Mesothelial cell of epicardium (in vitro differentiated cells): ENCODE data around the gene C14orf119. TPM values are rescaled to one million over a fixed set of nuclear protein-coding genes. Genes with fewer than 3 reads are reported as not detected.
A peak's percentile ranks its signal among the peaks of the same experiment; 100 is the strongest.

Experiments
- DNase-seq, 2 experiments: peaks; one replicate each; pipeline ENCODE4 v3.0.0; 2021; ENCODE audit warnings: low spot score in 2 of 2; ENCODE audit not compliant: unreplicated experiment in 2 of 2
- H3K27ac Mint-ChIP-seq: 2 replicates; pipeline ENCODE4 v1.8.0; 2021; ENCODE audit warnings: mixed read lengths
- H3K27me3 Mint-ChIP-seq: 2 replicates; pipeline ENCODE4 v1.8.0; 2021; ENCODE audit warnings: low read depth, mixed read lengths
- H3K36me3 Mint-ChIP-seq: 2 replicates; pipeline ENCODE4 v1.8.0; 2021; ENCODE audit warnings: mixed read lengths
- H3K4me1 Mint-ChIP-seq: 2 replicates; pipeline ENCODE4 v1.8.0; 2021; ENCODE audit warnings: mixed read lengths
- H3K4me3 Mint-ChIP-seq: 2 replicates; pipeline ENCODE4 v1.8.0; 2021; ENCODE audit warnings: mild to moderate bottlenecking, moderate library complexity, mixed read lengths
- H3K9me3 Mint-ChIP-seq: 2 replicates; pipeline ENCODE4 v1.8.0; 2021; ENCODE audit warnings: mixed read lengths
- total RNA-seq: library from RNA; stranded (reverse); gene quantifications from 3 replicates; pipeline ENCODE4 v1.2.1, GENCODE V29; 2021
- TF ChIP-seq, protein P1 (sequence below): fragments of 200-600 bp; sonication (generic); IDR thresholded peaks from one replicate; pipeline ENCODE4 v1.5.0; 2021; ENCODE audit warnings: antibody characterized with exemption; ENCODE audit not compliant: unreplicated experiment

Gene C14orf119, protein sequence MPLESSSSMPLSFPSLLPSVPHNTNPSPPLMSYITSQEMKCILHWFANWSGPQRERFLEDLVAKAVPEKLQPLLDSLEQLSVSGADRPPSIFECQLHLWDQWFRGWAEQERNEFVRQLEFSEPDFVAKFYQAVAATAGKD
- total RNA-seq = 43.2 to 48.5 TPM (median 45.6 TPM) in 3 replicates

DNA sequence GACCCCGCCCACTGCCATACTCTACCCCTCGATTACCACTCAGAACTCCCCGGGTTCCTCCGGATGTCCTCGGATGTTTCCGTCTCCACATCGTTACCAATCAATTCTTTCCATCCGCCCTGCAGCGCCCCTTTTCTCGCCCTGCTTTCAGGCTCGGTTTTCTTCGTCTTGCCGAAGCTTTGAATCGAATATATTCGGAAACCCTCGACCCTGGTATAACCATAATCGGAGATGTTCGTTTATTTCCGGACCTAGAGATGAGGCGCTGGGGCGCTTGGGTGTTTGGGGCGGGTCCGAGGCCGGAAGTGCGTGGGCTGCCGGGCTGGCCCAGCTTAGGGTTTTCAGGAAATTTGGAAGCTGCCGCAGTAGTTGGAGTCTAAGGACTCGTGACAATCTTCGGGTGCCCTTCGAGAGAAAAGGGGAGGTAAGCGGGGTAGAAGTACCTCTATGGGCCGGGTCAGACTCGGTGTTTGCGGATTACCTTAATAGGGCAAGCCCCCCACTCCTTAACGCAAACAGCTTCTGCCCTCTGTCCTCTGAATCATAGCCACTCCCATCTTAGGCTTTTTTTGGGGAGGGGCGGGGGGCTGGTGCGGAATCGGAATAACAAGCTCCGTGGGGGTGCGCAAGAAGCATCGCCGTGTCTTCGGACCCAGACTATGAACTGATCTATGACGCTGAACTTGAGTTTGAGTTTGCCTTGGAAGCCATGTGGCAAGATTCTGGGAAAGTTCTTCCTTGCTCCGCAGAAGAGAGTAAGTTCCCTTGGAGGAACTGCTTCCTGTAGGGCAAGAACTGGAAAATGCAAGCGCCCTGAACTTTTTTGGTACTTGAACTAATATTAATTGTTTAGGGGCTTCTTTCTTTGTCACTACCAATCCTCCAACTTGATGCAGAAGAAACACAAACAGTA is at the start of gene C14orf119:
Gene C14orf119, plus strand, starts transcription at position 310 of the 913 bp plus-strand sequence. CDS start 2,154 bp downstream, outside the sequence.
- Mint-ChIP-seq H3K4me3 (no peak within 1 kb of the TSS), H3K27ac (no peak within 1 kb of the TSS), H3K4me1 (peaks cover 20% of the 10 kb centered on the region), H3K27me3 (no peaks in the 10 kb centered on the region), H3K9me3 (no peaks in the 10 kb centered on the region), H3K36me3 (peaks cover 18% of the 10 kb centered on the region)
- DNase-seq = peak in 1 of 2 experiments; percentile 99
- TF ChIP-seq, protein P1, sequence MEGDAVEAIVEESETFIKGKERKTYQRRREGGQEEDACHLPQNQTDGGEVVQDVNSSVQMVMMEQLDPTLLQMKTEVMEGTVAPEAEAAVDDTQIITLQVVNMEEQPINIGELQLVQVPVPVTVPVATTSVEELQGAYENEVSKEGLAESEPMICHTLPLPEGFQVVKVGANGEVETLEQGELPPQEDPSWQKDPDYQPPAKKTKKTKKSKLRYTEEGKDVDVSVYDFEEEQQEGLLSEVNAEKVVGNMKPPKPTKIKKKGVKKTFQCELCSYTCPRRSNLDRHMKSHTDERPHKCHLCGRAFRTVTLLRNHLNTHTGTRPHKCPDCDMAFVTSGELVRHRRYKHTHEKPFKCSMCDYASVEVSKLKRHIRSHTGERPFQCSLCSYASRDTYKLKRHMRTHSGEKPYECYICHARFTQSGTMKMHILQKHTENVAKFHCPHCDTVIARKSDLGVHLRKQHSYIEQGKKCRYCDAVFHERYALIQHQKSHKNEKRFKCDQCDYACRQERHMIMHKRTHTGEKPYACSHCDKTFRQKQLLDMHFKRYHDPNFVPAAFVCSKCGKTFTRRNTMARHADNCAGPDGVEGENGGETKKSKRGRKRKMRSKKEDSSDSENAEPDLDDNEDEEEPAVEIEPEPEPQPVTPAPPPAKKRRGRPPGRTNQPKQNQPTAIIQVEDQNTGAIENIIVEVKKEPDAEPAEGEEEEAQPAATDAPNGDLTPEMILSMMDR = no peak

DNA sequence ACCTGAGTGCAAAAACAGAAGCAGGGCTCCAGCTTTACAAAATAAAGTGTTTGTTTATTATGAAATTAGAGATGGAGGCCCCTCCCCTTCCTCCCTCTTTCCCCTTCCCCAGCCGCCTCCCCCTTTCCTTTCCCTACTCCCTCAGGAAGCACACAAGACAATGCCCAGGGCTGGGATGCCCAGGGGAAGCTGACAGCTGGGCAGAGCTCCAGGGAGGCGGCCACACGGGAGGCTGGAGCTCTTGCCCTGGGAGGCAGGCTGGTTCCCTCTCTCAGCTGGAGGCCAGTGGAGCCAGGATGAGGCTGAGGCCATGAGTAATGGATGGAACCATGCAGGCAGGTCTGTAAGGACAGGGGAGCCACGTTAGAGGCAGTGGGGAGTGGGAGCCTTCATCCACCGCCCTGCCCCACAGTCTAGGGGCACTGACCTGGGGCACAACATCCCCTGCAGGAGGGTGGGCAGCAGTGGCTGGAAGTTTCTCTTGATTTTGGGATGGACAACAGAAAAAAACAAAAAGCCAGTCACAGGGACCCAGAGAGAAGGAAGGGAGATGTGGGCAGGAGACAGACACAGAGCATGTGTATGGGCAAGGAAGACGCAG is 48.2 kb upstream of the C14orf119 start:
- Mint-ChIP-seq H3K36me3 (peaks cover 10% of the 10 kb centered on the region), H3K27me3 (no peaks in the 10 kb centered on the region), H3K27ac (no peak overlapping the region), H3K9me3 (no peaks in the 10 kb centered on the region), H3K4me1 (peaks cover 13% of the 10 kb centered on the region), H3K4me3 (no peak overlapping the region)
- DNase-seq = no peak
- TF ChIP-seq, protein P1 = no peak

DNA sequence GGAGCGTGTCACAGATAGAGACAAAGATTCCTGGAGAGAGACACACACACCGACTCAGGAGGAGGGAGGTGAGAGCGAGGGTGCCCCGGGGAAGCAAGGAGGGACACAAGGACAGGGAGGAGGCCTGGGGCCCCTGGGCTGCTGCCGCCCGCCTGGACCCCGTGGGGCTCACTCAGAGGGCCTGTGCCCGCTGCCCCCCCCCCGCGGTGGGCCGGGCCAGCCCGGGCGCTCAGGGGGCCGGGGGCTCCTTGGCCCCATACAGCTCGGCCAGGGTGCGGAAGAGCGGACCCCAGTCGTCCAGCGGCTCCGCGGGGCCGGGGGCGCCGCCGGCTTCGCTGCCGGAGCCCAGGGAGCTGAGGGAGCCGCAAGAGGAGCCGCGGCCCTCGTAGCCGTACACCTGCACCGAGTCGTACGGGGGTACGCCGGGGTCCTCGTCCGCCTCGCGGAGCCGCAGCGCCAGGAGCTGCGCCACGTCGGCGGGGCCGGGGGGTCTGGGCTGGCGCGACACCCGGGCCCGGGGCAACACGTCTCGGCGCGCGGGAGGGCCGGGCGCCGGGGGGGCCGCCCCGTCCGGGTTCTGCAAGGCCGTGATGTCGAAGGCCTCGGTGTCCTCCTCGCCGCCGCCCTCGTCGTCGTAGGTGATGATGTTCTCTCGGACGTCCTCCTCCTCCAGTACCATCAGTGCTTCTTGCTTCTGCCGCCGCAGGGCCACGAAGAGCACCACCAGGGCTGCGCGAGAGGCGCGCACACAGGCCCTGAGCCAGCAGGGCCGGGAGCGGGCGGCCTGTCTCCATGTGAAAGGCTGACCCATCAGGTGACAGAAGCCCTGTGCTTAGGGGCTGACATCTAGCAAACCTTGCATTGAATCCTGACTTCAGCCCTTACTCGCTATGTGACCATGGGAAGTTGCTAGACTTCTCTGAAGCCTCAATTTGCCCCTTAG is 47.3 kb upstream of the C14orf119 start:
- TF ChIP-seq, protein P1 = no peak

DNA sequence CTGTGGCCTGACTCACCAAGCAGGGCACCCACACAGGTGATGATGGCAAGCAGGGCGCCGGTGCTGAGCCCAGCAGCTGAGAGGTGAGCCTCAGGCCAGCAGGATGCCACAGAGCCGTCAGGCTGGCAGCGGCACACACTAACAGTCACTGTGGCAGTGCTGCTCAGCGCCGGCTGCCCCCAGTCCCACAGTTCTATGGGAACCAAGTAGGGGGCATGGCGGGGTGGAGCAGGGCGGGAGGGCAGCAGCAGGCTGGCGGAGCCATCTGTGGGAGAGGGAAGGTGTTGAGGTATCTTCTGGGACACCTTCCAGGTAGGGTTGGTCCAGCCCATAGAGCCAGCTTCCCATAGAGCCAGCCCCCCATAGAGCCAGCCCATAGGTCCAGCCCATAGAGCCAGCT is 46.3 kb upstream of the C14orf119 start:
- Mint-ChIP-seq H3K27ac (no peak overlapping the region), H3K4me1 (peaks cover 8% of the 10 kb centered on the region), H3K9me3 (no peaks in the 10 kb centered on the region), H3K27me3 (no peaks in the 10 kb centered on the region), H3K36me3 (peaks cover 12% of the 10 kb centered on the region), H3K4me3 (no peak overlapping the region)
- TF ChIP-seq, protein P1 = no peak
- no peak for DNase-seq

More for the DNA sequence above, 47.3 kb upstream of the C14orf119 start:
- DNase-seq = no peak
- H3K4me3 Mint-ChIP-seq = no peak overlapping the region
- no peaks in the 10 kb centered on the region for H3K27me3 Mint-ChIP-seq
- no peaks in the 10 kb centered on the region for H3K9me3 Mint-ChIP-seq
- peaks cover 13% of the 10 kb centered on the region for H3K4me1 Mint-ChIP-seq
- H3K36me3 Mint-ChIP-seq = peaks cover 12% of the 10 kb centered on the region
- H3K27ac Mint-ChIP-seq = no peak overlapping the region
